Large intestine (tissue), 3 donors: Measurements from ENCODE around the gene IMPDH2. TPM values are rescaled to one million over a fixed set of nuclear protein-coding genes. Genes with fewer than 3 reads are reported as not detected.

Experiments used
- DNase-seq, 2 donors: peaks; one replicate each; pipeline versions ENCODE4 v3.0.0 to v3.0.0-alpha.2; 2013
- H3K27ac ChIP-seq: one replicate; pipeline ENCODE4 v1.5.1; 2013; ENCODE audit warnings: low read length
- H3K27me3 ChIP-seq: 2 replicates; pipeline ENCODE4 v1.6.1; 2013; ENCODE audit warnings: low read length; ENCODE audit not compliant: control insufficient read depth, insufficient read depth
- H3K36me3 ChIP-seq: 2 replicates; pipeline ENCODE4 v1.6.1; 2013; ENCODE audit warnings: low read length; ENCODE audit not compliant: control insufficient read depth, insufficient read depth
- H3K4me1 ChIP-seq: one replicate; pipeline ENCODE4 v1.6.1; 2013; ENCODE audit warnings: low read length; ENCODE audit not compliant: control insufficient read depth, insufficient read depth
- H3K4me3 ChIP-seq: one replicate; pipeline ENCODE4 v1.5.1; 2013; ENCODE audit warnings: low read length
- H3K9me3 ChIP-seq: one replicate; pipeline ENCODE4 v1.6.1; 2013; ENCODE audit warnings: mild to moderate bottlenecking, low read depth, low read length, moderate library complexity; ENCODE audit not compliant: control insufficient read depth
- WGBS: methylation state at CpG from one replicate; pipeline ENCODE4 v1.1.5; 2013; ENCODE audit warnings: low lambda C conversion rate; ENCODE audit not compliant: insufficient coverage; 5-methylcytosine and 5-hydroxymethylcytosine counted together
- polyA plus RNA-seq: library from polyadenylated mRNA; unstranded; fragments of 120-200 nt; gene quantifications from one replicate; pipeline ENCODE4 v1.2.1, GENCODE V29; 2013

Gene IMPDH2
- polyA plus RNA-seq, 1 donor: 261 TPM

DNA sequence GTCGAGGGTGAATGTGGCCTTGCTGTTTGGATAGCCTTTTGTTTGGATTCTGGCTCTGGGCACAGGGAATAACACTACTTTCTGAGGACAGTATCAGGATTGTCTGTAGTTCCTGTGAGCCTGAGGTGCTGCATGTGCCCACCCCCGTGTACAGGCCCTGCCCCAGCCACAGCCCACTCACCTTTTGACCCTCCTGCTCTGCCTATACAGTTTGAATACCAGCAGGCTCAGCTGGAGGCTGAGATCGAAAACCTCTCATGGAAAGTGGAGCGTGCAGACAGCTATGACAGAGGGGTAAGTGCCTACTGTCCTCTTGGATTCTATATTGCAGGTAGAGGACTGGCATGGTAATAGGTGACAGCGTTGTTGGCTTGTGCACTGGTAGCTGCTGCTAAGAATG, 46.5 kb downstream of the IMPDH2 start:
- Histone ChIP-seq H3K9me3 (no peaks in the 10 kb centered on the region), H3K27ac (no peak overlapping the region), H3K4me1 (peaks cover 2% of the 10 kb centered on the region), H3K4me3 (no peak overlapping the region), H3K36me3 (peaks cover 75% of the 10 kb centered on the region), H3K27me3 (no peaks in the 10 kb centered on the region)
- no CpG with 5 or more reads among the region's 5 CpGs for WGBS
- no peak for DNase-seq

DNA sequence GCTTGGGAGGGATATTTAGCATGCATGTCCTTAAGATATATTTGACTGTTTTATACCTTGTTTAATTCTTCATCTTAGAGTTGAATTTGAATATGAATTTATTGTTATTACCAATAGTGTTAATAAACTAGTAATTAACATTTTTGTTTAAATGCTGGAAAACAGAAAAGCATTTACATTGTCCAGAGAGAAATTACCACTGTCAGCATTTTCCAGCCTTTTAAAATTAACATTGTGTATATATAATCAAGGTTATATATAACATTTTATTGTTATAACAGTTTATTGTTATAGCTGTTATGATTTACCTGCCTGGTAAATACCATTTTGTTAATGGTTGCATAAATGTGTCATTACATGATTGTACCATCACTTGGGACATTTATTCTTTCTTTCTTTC, 47.2 kb downstream of the IMPDH2 start:
- H3K27me3 ChIP-seq: no peaks in the 10 kb centered on the region
- H3K4me3 ChIP-seq: no peak overlapping the region
- H3K36me3 ChIP-seq: peaks cover 79% of the 10 kb centered on the region
- no peaks in the 10 kb centered on the region for H3K9me3 ChIP-seq
- no peak for DNase-seq
- H3K4me1 ChIP-seq: peaks cover 2% of the 10 kb centered on the region
- no peak overlapping the region for H3K27ac ChIP-seq

GRCh38 chr3:48980295-48980694, 48.9 kb downstream of the IMPDH2 start:
- Histone ChIP-seq H3K36me3 (peaks cover 81% of the 10 kb centered on the region), H3K4me3 (no peak overlapping the region), H3K27ac (no peak overlapping the region), H3K27me3 (no peaks in the 10 kb centered on the region), H3K9me3 (no peaks in the 10 kb centered on the region), H3K4me1 (peaks cover 2% of the 10 kb centered on the region)
- no CpG with 5 or more reads among the region's 4 CpGs for WGBS
- DNase-seq: no peak

DNA sequence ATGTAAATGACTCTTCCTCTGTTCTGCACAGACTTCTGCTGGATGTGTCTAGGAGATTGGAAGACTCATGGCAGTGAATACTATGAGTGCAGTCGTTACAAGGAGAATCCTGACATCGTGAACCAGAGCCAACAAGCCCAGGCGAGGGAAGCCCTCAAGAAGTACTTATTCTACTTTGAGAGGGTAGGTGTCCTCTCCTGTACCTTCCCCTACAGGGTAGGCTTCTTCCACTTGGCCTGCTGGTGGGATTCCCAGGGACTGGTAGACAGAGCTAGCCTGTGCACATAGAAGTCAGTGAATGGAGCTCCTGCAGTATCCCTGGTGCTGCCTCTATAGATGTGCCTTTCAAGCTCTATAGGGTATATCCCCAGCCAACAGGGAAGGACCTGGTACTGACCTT, 49.7 kb downstream of the IMPDH2 start:
- Histone ChIP-seq H3K4me1 (peaks cover 2% of the 10 kb centered on the region), H3K4me3 (no peak overlapping the region), H3K27me3 (no peaks in the 10 kb centered on the region), H3K9me3 (no peaks in the 10 kb centered on the region), H3K27ac (no peak overlapping the region), H3K36me3 (peaks cover 84% of the 10 kb centered on the region)
- DNase-seq: no peak
- WGBS: no CpG with 5 or more reads among the region's 3 CpGs

Other genes with a start within 250 kb of the IMPDH2 start
- 28.6 TPM for gene PRKAR2A, start 181.5 kb downstream of the IMPDH2 start, polyA plus RNA-seq
- 54.7 TPM for gene SLC25A20, start 130.5 kb downstream of the IMPDH2 start, polyA plus RNA-seq
- 78.4 TPM for gene ARIH2, start 110.6 kb downstream of the IMPDH2 start, polyA plus RNA-seq
- gene P4HTM, start 39.2 kb downstream of the IMPDH2 start, polyA plus RNA-seq: 46.5 TPM
- 187 TPM for gene WDR6, start 22.0 kb downstream of the IMPDH2 start, polyA plus RNA-seq
- 28.5 TPM for gene DALRD3, start 10.8 kb downstream of the IMPDH2 start, polyA plus RNA-seq
- gene NDUFAF3, start 7.3 kb downstream of the IMPDH2 start, polyA plus RNA-seq: 61.9 TPM
- gene QRICH1, start 64.7 kb upstream of the IMPDH2 start, polyA plus RNA-seq: 58.0 TPM
- 291 TPM for gene QARS1, start 75.4 kb upstream of the IMPDH2 start, polyA plus RNA-seq
- gene USP19, start 91.4 kb upstream of the IMPDH2 start, polyA plus RNA-seq: 40.4 TPM
- gene LAMB2, start 103.7 kb upstream of the IMPDH2 start, polyA plus RNA-seq: 209 TPM
- 21.4 TPM for gene CCDC71, start 136.9 kb upstream of the IMPDH2 start, polyA plus RNA-seq
- 85.6 TPM for gene KLHDC8B, start 142.2 kb upstream of the IMPDH2 start, polyA plus RNA-seq
- gene C3orf62, start 247.8 kb upstream of the IMPDH2 start, polyA plus RNA-seq: 9.5 TPM